Psoas muscle (tissue), 8 donors: ENCODE data around the gene SIX6. TPM values are rescaled to one million over a fixed set of nuclear protein-coding genes. Genes with fewer than 3 reads are reported as not detected.
A peak's percentile ranks its signal among the peaks of the same experiment; 100 is the strongest.

Experiments used
- ATAC-seq, 4 donors: fragments of 200-7000 bp; cut with Tn5 transposase; one replicate each; pipeline ENCODE4 v1.9.1; 2020; ENCODE audit warnings: moderate library complexity in 3 of 4, mild to moderate bottlenecking in 2 of 4
- DNase-seq, 2 donors: peaks; one replicate each; pipeline ENCODE4 v3.0.0-alpha.2; 2020
- H3K27ac ChIP-seq: fragments of 200-600 bp; one replicate; pipeline ENCODE4 v1.8.0; 2022
- H3K27me3 ChIP-seq, 3 donors: fragments of 200-600 bp in 1 of 3; one replicate each; pipeline versions ENCODE4 v1.6.1 to v1.8.0; 2013 to 2022; ENCODE audit warnings: low read length in 2 of 3, mild to moderate bottlenecking in 2 of 3, moderate library complexity in 1 of 3; ENCODE audit not compliant: insufficient read depth in 3 of 3
- H3K36me3 ChIP-seq, 2 donors: fragments of 200-600 bp in 1 of 2; one replicate each; pipeline versions ENCODE4 v1.6.1 to v1.8.0; 2013 to 2022; ENCODE audit warnings: low read depth in 1 of 2, mild to moderate bottlenecking in 1 of 2, moderate library complexity in 1 of 2; ENCODE audit not compliant: insufficient read depth in 1 of 2
- H3K4me1 ChIP-seq: fragments of 200-600 bp; one replicate; pipeline ENCODE4 v1.8.0; 2022
- H3K4me3 ChIP-seq: fragments of 200-600 bp; one replicate; pipeline ENCODE4 v1.8.0; 2022; ENCODE audit warnings: mild to moderate bottlenecking
- H3K9me3 ChIP-seq: fragments of 200-600 bp; one replicate; pipeline ENCODE4 v1.8.0; 2022
- WGBS, 3 donors: extraction: QIAGEN DNeasy Blood & Tissue Kit; methylation state at CpG; one replicate each; pipeline versions ENCODE4 v1.1.6 to v1.1.7; 2013; 5-methylcytosine and 5-hydroxymethylcytosine counted together
- intact Hi-C, 2 donors: fragments of 100-400 bp; cut with DNase I; formaldehyde crosslinking; loops; one replicate each; pipeline versions ENCODE4 v1.11.0 to v1.14.2; 2022
- polyA plus RNA-seq, 3 donors: library from polyadenylated mRNA; stranded (reverse); fragments of 200-250 nt; gene quantifications; one replicate each; pipeline ENCODE4 v1.2.3, GENCODE V29; 2013
- total RNA-seq, 4 donors: library from RNA; stranded (reverse); fragmentation: NEBNext Ultra II Directional in 2 of 4; extraction: Animal tissue kit (Norgen Biotek cat#: 25700) in 2 of 4; gene quantifications; one replicate each; pipeline versions ENCODE4 v1.2.1 to v1.2.4, GENCODE V29; 2021 to 2023
- TF ChIP-seq, protein P1 (sequence below): fragments of 200-600 bp; IDR thresholded peaks from one replicate; pipeline ENCODE4 v1.8.0; 2022; ENCODE audit warnings: antibody characterized with exemption
- donor health status: healthy with polysubstance abuse.
- donor health status: DM: no; HTN: no; CAD: no; lungs with moderate emphysema.
- donor health status: Bipolar disorder and iron deficiency.
- donor health status: healthy.
- donor health status: DM: yes; HTN: yes; CAD: no.
- donor health status: DM: no; HTN: no; CAD: no.
- donor health status: DM: no; HTN: no; CAD: no.
- donor health status: DM: yes; HTN: yes; CAD: no.

Gene SIX6
- total and polyA plus RNA-seq, 7 donors, result 0.03 to 0.38 (median 0.17) TPM; not detected in 1

GRCh38 chr14:60510951-60511599 lies 2.1 kb downstream of the SIX6 start:
- ATAC-seq (no peak), DNase-seq (no peak)
- TF ChIP-seq, protein P1, sequence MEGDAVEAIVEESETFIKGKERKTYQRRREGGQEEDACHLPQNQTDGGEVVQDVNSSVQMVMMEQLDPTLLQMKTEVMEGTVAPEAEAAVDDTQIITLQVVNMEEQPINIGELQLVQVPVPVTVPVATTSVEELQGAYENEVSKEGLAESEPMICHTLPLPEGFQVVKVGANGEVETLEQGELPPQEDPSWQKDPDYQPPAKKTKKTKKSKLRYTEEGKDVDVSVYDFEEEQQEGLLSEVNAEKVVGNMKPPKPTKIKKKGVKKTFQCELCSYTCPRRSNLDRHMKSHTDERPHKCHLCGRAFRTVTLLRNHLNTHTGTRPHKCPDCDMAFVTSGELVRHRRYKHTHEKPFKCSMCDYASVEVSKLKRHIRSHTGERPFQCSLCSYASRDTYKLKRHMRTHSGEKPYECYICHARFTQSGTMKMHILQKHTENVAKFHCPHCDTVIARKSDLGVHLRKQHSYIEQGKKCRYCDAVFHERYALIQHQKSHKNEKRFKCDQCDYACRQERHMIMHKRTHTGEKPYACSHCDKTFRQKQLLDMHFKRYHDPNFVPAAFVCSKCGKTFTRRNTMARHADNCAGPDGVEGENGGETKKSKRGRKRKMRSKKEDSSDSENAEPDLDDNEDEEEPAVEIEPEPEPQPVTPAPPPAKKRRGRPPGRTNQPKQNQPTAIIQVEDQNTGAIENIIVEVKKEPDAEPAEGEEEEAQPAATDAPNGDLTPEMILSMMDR, result no peak
- intact Hi-C loops, result no loop called here
- Histone ChIP-seq H3K4me1 (peaks cover 3% of the 10 kb centered on the region), H3K9me3 (no peaks in the 10 kb centered on the region), H3K27ac (no peak overlapping the region), H3K36me3 (no peaks in the 10 kb centered on the region), H3K27me3 (peaks cover 0 to 33% (median 9%) of the 10 kb centered on the region in 3 donors), H3K4me3 (no peak overlapping the region)
- WGBS, 3 donors, result 45 to 53% (median 50%) methylated on average over 47 to 49 of the region's 49 CpGs

GRCh38 chr14:60512126-60512525 lies 3.2 kb downstream of the SIX6 start:
- Histone ChIP-seq H3K4me1 (peaks cover 3% of the 10 kb centered on the region), H3K27me3 (peaks cover 0 to 33% (median 7%) of the 10 kb centered on the region in 3 donors), H3K4me3 (no peak overlapping the region), H3K27ac (no peak overlapping the region), H3K36me3 (no peaks in the 10 kb centered on the region), H3K9me3 (no peaks in the 10 kb centered on the region)
- no peak for ATAC-seq
- DNase-seq, result no peak
- TF ChIP-seq, protein P1, result no peak
- intact Hi-C loops, result no loop called here
- 60 to 82% (median 66%) methylated on average over 2 of the region's 2 CpGs for WGBS, 3 donors

DNA sequence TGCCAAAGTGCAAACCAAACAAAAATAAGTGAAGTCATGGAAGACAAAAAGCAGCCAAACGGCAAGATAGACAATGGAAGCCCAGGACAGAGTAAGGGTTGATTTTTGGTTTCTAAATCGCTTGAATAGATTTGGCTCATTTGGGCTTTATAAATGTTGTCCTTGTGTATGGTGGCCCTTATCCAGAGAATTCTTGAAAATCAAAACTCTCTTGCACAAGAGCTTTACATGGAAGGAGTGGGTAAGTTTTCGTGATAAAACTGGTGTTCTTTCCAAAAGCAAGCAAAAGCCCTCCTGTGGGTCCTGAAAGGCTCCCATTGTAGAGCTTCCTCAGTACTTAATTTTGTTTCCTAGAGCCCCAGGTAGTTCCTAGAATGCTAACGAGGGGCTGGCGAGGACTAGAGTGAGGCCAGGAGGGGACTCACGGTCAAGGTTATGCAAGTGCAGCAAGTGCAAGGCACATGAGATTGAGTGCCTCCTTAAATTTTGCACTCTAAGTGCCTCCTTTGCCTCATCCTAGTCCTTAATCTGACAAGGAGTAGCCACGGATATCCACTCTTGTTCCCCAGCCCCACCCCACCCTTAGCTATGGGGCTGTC lies 4.1 kb downstream of the SIX6 start:
- DNase-seq, result no peak
- H3K27me3 ChIP-seq, result peaks cover 0 to 33% (median 6%) of the 10 kb centered on the region in 3 donors
- no peak overlapping the region for H3K27ac ChIP-seq
- H3K4me1 ChIP-seq, result peaks cover 3% of the 10 kb centered on the region
- no peak overlapping the region for H3K4me3 ChIP-seq
- no peaks in the 10 kb centered on the region for H3K9me3 ChIP-seq
- ATAC-seq, result no peak
- no peaks in the 10 kb centered on the region for H3K36me3 ChIP-seq
- TF ChIP-seq, protein P1, result no peak
- intact Hi-C loops, result no loop called here
- 51 to 57% (median 54%) methylated on average over 7 of the region's 7 CpGs for WGBS, 3 donors

GRCh38 chr14:60514378-60514740 lies 5.4 kb downstream of the SIX6 start:
- ATAC-seq (peak in 3 of 4 donors; percentile 32 to 65 (median 37)), DNase-seq (no peak)
- Histone ChIP-seq H3K4me3 (peak overlapping the region; percentile 69), H3K27ac (peak overlapping the region; percentile 43), H3K9me3 (no peaks in the 10 kb centered on the region), H3K27me3 (peaks cover 0 to 26% (median 6%) of the 10 kb centered on the region in 3 donors), H3K4me1 (peaks cover 3% of the 10 kb centered on the region), H3K36me3 (no peaks in the 10 kb centered on the region)
- TF ChIP-seq, protein P1, result no peak
- 12 to 36% (median 22%) methylated on average over 10 of the region's 10 CpGs for WGBS, 3 donors
- intact Hi-C loops, result no loop called here
